ELF-1 (cell line): ENCODE results near the gene DYRK2.

Experiments used
- DNase-seq: peaks from one replicate; pipeline ENCODE4 v3.0.0-alpha.2; 2016; ENCODE audit warnings: low read depth, low spot score

The DYRK2 gene

DNA sequence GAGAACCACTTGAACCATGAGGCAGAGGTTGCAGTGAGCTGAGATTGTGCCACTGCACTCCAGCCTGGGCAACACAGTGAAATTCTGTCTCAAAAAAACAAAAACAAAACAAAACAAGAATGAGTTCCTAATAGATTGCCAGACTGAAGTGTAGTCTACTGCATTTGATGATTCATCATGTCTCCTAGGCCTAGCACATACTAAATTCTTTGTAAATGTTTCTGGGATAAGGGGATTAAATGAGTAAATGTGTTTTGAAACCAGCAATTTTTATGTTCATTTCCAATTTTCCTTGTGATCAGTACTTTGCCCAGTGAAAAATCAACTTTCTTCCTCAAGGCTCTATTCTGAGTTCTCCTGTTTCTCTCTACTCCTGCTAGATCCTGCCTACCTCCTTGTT is 2.9 kb upstream of the DYRK2 start:
- DNase-seq: no peak

DNA sequence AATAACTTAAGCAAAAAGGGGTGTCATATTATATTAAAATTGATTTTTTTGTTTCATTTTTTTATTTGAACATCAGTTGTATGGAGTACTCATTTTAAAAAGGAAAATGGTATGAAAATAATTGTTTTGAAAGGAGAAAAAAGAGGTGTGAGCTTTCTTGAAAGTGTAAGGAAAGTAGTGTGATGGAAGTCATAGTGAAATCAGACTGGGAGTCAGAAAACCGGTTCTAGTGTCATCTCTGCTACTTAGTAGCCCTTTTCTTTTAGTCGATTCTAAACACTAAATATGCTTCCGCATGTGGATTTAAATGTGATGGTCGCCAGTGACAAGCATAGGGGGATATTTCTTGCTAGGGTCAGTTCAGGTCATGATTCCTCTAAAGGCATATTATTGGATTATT is 1.8 kb upstream of the DYRK2 start:
- no peak for DNase-seq

- DNase-seq: no peak
These were observed 1.3 kb upstream of the DYRK2 start for GRCh38 chr12:67647181-67647798.

DNA sequence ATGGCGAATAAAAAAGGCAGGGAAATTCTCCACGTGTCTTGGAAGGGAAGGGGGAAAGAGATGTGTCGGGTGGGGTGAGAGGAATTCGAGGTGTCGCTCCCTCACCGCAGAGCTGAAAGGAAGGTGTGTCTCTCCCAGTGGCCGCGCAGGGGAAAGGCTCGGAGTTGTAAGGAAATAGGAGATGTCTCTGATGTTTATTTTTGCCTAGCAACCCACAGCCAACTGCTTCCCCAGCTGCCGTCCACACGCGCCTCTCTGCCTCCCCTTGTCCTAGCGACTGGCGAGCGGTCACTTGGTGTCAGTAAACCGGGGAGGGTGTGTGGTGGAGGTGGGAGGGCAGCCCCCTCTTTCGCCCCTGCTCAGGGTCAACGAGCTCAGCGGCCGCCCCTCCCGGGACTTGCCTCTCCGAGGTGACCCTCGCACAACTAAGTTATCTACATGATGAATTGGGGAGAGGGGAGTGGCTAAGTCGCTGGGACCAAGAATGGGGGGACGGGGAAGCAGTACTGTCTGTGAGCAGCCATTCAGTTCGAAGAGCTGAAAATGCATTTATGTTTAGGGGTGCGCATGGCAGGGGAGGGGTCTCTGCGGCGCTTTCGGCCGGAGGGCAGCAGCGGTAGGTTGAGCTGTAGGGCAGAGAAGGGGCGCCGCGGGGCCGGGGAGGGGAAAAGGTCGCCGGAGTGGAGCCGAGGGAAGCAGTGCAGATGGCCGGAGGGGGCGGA is 585 bp upstream of the DYRK2 start:
- DNase-seq: peak; percentile 94

DNA sequence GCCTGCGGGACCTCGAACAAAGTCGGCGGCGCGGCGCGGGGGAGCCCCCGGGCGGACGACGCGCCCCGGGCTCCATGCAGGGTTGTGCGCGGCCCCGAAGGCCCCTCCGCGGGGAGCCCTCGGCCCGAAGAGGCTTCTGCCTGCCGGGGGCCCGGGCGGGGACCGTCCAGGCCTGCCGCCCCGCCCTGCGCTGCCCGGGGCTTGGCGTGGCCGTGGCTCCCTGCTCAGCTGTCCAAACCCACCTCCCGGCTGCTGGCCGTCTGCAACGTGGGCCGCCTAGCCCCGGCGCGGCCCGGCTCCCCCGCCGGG is 670 bp downstream of the DYRK2 start:
- DNase-seq: no peak

- peak; percentile 47 for DNase-seq
These were observed 1.2 kb downstream of the DYRK2 start for GRCh38 chr12:67649570-67650387.

GRCh38 chr12:67650388-67651131 is 2.0 kb downstream of the DYRK2 start:
- DNase-seq: peak; percentile 28

DNA sequence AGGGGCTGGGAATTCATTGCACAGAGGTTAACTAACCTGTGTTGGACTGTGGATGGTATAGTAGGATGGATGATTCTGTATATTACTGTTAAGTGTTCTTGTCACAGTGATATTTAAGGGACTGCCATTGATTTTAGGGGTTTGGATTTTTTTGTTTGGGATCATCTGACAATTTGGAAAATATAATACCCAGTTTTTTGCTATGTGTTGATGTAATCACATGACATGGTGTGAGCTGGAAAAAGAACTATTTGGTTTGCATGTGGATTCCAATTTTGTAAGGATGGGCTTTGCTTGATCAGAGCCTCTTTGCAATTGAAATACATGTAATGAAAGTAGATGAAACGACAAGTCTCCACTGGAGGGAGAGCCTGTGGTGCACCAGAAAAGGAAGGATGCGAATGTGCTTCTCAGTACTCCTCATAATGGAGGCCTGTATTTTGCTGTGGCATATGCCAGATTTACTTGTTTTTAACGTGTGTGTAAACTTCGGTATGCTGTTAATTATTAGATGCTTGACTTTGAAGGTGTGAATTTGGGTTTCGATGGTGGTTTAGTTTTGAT is 2.7 kb downstream of the DYRK2 start:
- DNase-seq: no peak

- DNase-seq: no peak
These were observed 7.3 kb downstream of the DYRK2 start for GRCh38 chr12:67655829-67656228.

DNA sequence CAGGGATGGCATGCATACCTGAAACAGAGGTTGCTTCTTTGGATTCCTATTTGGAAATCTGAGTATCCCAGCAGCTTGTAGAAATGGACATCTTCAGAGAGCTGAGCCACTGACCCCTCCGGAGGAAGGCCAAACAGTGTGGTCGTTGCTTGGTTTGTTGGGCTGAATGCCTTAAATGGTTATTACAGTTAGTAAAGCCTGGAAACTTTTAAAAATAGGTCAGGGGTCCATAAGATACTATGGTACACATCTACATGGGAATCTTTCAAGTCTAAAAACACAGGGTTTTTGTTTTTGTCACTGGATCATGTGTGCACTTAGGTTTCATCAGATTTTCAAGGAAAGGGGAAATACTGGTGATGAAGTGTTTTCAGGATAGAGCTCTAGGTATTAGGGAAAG is 7.7 kb downstream of the DYRK2 start:
- no peak for DNase-seq

DNA sequence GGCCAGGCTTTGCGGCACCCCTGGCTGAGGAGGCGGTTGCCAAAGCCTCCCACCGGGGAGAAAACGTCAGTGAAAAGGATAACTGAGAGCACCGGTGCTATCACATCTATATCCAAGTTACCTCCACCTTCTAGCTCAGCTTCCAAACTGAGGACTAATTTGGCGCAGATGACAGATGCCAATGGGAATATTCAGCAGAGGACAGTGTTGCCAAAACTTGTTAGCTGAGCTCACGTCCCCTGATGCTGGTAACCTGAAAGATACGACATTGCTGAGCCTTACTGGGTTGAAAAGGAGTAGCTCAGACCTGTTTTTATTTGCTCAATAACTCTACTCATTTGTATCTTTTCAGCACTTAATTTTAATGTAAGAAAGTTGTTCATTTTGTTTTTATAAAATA is 9.9 kb downstream of the DYRK2 start:
- no peak for DNase-seq

DNA sequence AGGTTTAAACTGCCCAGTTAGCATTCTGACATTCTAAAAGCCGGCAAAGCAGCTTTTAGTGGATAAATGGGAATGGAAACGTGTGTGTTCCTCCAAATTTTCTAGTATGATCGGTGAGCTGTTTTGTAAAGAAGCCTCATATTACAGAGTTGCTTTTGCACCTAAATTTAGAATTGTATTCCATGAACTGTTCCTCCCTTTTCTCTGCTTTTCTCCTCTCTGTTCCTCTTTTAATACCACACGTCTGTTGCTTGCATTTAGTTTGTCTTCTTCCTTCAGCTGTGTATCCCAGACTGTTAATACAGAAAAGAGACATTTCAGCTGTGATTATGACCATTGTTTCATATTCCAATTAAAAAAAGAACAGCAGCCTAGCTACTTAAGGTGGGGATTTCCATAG is 10.7 kb downstream of the DYRK2 start:
- no peak for DNase-seq

GRCh38 chr12:67661311-67662021 is 12.9 kb downstream of the DYRK2 start:
- DNase-seq: no peak

GRCh38 chr12:67662910-67663538 is 14.5 kb downstream of the DYRK2 start:
- no peak for DNase-seq

DNA sequence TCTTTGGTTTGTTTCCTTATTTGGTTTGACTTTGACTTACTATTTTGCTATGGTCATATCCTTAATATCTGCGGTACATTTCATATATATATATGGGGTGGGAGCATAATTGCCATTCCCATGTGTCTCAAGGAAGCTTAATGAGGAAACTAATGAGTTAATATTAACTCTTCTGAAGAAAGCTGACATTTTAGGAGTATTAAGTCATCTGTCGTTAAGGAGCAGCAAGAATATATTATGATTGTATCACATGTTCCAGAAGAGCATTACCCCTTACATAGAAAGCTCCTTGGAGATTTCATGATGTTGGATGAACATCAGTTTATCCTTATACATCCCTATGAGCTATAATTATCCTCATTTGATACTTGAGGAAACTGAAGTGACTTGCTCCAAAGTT is 15.6 kb downstream of the DYRK2 start:
- DNase-seq: no peak

GRCh38 chr12:67665679-67666078 is 17.1 kb downstream of the DYRK2 start:
- no peak for DNase-seq

GRCh38 chr12:67666605-67667004 is 18.1 kb downstream of the DYRK2 start:
- DNase-seq: no peak

- no peak for DNase-seq
These were observed 18.9 kb downstream of the DYRK2 start for GRCh38 chr12:67667276-67668073.

- DNase-seq: no peak
These were observed 20.8 kb downstream of the DYRK2 start for GRCh38 chr12:67669217-67669933.
